ACC112 (cell line): ENCODE data around the gene ST3GAL5.

Experiments used
- H2AFZ ChIP-seq: fragments of 200-600 bp; sonication (generic); one replicate; pipeline ENCODE4 v1.6.0; 2017; ENCODE audit warnings: antibody characterized with exemption, low read length; ENCODE audit not compliant: unreplicated experiment
- H3K27ac ChIP-seq: fragments of 200-600 bp; sonication (generic); 2 replicates; pipeline ENCODE4 v1.5.1; 2014; ENCODE audit warnings: low read depth, mild to moderate bottlenecking, antibody characterized with exemption, low read length, moderate library complexity
- H3K27me3 ChIP-seq: fragments of 200-600 bp; sonication (generic); 2 replicates; pipeline ENCODE4 v1.6.1; 2014; ENCODE audit warnings: mild to moderate bottlenecking, antibody characterized with exemption, low read length, moderate library complexity, mixed read lengths; ENCODE audit not compliant: insufficient read depth
- H3K36me3 ChIP-seq: fragments of 200-600 bp; sonication (generic); 2 replicates; pipeline ENCODE4 v1.6.1; 2016; ENCODE audit warnings: mild to moderate bottlenecking, antibody characterized with exemption, low read length, moderate library complexity, mixed read lengths; ENCODE audit not compliant: insufficient read depth
- H3K4me1 ChIP-seq: fragments of 200-600 bp; sonication (generic); one replicate; pipeline ENCODE4 v1.6.1; 2016; ENCODE audit warnings: low read length, mixed read lengths; ENCODE audit not compliant: insufficient read depth, unreplicated experiment, control insufficient read depth
- H3K4me3 ChIP-seq: fragments of 200-600 bp; sonication (generic); 2 replicates; pipeline ENCODE4 v1.5.1; 2014; ENCODE audit warnings: mild to moderate bottlenecking, low read depth, low read length
- H3K79me2 ChIP-seq: fragments of 200-600 bp; sonication (generic); one replicate; pipeline ENCODE4 v1.6.0; 2016; ENCODE audit warnings: low read length; ENCODE audit not compliant: control insufficient read depth, unreplicated experiment, insufficient read depth

ST3GAL5 gene

DNA sequence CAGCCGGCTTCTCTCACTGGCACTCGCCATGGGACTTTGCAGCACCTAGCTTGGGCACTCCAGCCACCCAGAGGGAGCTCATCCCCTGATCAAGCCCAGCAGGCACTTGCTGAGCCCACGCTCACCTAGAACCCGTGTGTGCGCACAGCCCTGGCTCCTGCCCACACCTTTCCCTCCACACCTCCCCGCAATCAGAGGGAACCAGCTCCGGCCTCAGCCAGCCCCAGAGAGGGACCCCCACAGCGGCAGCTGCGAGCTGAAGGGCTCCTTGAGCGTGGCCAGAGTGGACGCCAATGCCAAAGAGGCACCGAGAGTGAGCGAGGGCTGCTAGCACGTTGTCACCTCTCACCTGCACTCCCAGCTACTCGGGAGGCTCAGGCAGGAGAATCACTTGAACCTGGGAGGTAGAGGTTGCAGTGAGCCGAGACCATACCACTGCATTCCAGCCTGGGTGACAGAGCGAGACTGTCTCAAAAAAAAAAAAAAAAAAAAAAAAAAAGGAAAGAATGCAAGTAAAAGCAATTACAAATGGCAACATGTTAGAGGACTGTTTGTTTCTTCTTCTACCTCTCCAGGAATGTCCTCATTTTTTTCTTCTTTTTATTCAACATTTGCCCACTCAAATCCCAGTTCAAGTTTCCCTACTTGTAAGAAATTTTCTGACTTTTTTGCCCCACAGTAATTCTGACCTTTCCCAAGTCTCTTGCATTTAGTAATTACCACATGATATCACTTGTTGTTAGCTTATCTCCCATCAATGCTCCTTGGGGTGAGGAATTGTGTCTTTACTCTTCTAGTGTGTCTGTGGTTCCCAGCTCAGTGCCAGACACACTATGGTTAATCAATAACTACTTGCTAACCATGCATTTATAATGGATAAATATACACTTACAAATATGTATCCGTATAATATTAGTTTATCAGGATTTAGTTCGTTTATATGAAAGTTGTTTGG lies 40.6 kb upstream of the ST3GAL5 start:
- Histone ChIP-seq H3K4me3 (no peak overlapping the region), H3K27me3 (no peaks in the 10 kb centered on the region), H3K27ac (no peak overlapping the region), H3K79me2 (no peaks in the 10 kb centered on the region), H3K4me1 (peaks cover 17% of the 10 kb centered on the region), H2AFZ (no peak overlapping the region), H3K36me3 (no peaks in the 10 kb centered on the region)

DNA sequence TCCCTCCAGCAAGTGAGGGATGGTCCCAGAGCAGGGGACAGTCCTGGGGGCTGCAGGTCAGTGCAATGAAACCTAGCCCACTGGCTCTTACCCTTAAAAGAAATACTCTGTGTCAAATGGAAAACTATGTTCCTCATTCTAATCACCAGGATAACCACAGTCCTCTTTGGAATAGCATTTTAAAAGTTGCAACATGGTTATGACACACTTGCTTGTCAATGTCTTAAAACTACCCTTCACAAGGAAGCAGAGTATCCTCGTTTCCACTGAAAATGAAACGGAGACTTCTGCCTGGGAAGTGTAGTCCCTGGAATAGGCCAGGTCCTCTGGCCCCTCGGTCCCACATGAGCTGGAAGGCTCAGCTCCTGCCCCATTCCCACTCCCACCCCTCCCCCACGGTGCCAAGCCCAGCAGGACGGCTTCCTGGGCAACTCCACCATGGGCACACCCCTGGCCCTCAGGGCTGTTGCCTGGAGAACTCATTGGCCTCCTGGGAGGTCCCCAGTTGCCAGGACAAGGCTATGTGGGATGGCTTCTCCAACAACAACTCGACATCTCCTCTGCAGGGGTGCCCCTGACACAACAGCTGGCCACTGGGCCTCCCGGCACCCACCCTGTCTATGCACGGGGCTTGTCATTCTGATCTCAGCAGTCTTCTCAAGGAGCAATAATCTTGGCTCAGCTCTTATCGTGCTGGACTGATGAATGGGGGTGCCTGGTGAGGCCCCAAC lies 38.3 kb upstream of the ST3GAL5 start:
- H3K27ac ChIP-seq = no peak overlapping the region

DNA sequence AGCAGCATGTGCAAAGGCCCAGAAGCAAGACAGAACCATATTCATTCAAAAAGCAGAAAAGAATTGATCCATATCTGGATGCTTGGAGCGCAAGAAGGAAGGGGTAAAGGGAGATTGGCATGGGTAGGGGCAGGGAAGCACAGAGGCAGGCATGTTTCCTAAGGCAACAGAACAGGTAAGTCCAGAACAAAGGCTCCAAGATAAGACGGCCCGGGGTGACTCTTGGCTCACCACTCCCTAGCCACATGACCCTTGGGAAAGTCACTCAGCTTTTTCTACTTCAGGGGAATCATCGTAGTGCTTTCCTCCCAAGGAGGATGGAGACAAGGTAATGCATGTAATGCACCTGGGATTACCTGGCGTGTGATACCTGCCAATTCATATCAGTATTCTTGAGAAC lies 37.7 kb upstream of the ST3GAL5 start:
- Histone ChIP-seq H3K4me3 (no peak overlapping the region), H3K79me2 (no peaks in the 10 kb centered on the region), H3K4me1 (peaks cover 24% of the 10 kb centered on the region), H3K27ac (no peak overlapping the region), H3K36me3 (no peaks in the 10 kb centered on the region), H3K27me3 (no peaks in the 10 kb centered on the region), H2AFZ (no peak overlapping the region)

More for the DNA sequence above, 38.3 kb upstream of the ST3GAL5 start:
- H3K36me3 ChIP-seq = no peaks in the 10 kb centered on the region
- H3K4me3 ChIP-seq = no peak overlapping the region
- H2AFZ ChIP-seq = no peak overlapping the region
- no peaks in the 10 kb centered on the region for H3K27me3 ChIP-seq
- peaks cover 20% of the 10 kb centered on the region for H3K4me1 ChIP-seq
- no peaks in the 10 kb centered on the region for H3K79me2 ChIP-seq

GRCh38 chr2:85925216-85925671 lies 36.5 kb upstream of the ST3GAL5 start:
- Histone ChIP-seq H3K27me3 (no peaks in the 10 kb centered on the region), H3K79me2 (no peaks in the 10 kb centered on the region), H3K27ac (peak overlapping the region; percentile 3; the same call in 1 of the 2 replicates), H3K4me3 (no peak overlapping the region), H2AFZ (no peak overlapping the region), H3K36me3 (no peaks in the 10 kb centered on the region), H3K4me1 (peaks cover 33% of the 10 kb centered on the region)

DNA sequence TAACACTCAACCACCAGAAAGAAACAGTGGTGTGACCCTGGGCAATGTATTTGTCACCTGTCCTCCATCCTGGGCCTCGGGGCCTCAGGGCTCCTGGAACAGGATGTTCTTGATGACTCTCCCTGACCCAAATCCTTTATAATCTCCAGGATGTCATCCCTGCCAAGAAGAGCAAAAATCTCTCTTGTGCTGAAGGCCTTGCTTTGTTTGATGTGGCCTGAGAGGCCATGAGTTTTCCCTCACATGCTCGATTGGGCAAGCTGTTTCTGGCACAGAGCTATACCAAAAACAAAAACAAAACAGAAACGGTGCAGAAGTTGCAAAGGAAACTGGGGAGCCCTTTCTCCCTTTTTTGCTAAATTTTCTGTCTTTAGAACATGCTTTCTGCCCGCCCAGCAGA lies 35.7 kb upstream of the ST3GAL5 start:
- Histone ChIP-seq H3K36me3 (no peaks in the 10 kb centered on the region), H3K4me3 (no peak overlapping the region), H3K79me2 (no peaks in the 10 kb centered on the region), H3K27ac (peak overlapping the region; percentile 42; the same call in 1 of the 2 replicates), H2AFZ (no peak overlapping the region), H3K4me1 (peaks cover 33% of the 10 kb centered on the region), H3K27me3 (no peaks in the 10 kb centered on the region)

- peaks cover 33% of the 10 kb centered on the region for H3K4me1 ChIP-seq
- H2AFZ ChIP-seq = no peak overlapping the region
- H3K36me3 ChIP-seq = no peaks in the 10 kb centered on the region
- no peak overlapping the region for H3K4me3 ChIP-seq
- H3K79me2 ChIP-seq = no peaks in the 10 kb centered on the region
- H3K27ac ChIP-seq = no peak overlapping the region
- no peaks in the 10 kb centered on the region for H3K27me3 ChIP-seq
Measured at GRCh38 chr2:85922199-85922598, 33.4 kb upstream of the ST3GAL5 start.

GRCh38 chr2:85921659-85922058 lies 32.9 kb upstream of the ST3GAL5 start:
- no peak overlapping the region for H3K27ac ChIP-seq
- no peaks in the 10 kb centered on the region for H3K36me3 ChIP-seq
- H3K27me3 ChIP-seq = no peaks in the 10 kb centered on the region
- no peaks in the 10 kb centered on the region for H3K79me2 ChIP-seq
- H3K4me1 ChIP-seq = peaks cover 33% of the 10 kb centered on the region
- H3K4me3 ChIP-seq = no peak overlapping the region
- H2AFZ ChIP-seq = no peak overlapping the region

DNA sequence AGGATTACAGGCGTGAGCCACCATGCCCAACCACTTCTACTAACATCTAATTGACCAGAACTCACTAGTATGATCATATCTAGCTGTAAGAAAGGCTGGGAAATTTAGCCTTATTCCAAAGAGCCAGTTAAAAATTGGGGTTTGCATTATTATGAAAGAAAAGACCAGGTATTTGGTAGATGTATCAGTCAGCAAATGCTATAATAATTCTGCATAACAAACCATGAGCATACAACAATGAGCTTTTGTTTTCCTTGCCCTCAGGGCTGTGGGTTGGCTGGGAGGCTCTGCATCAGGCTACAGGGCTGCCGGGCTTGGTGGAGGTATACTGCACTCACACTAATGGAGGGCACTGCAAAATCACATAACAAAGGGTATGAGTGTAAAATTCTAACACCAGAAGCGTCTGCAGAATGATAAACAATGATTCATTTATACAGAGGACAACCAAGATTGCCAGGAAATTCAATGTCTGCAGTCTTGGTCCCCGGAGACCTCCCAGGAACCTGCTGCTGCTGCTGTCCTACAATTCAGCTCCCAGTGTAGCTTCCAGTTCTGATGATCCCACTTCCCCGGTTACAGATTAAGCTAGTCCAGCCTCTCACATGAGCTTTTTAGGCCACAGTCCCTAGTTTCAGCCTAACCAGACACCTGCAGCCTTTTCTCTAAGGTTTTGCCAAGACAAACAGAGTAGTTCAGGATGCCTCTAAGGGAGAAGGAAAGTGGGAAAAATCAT lies 32.2 kb upstream of the ST3GAL5 start:
- Histone ChIP-seq H3K36me3 (no peaks in the 10 kb centered on the region), H3K27me3 (no peaks in the 10 kb centered on the region), H3K4me1 (peaks cover 33% of the 10 kb centered on the region), H2AFZ (no peak overlapping the region), H3K27ac (no peak overlapping the region; the same call in 1 of the 2 replicates), H3K79me2 (no peaks in the 10 kb centered on the region), H3K4me3 (no peak overlapping the region)

DNA sequence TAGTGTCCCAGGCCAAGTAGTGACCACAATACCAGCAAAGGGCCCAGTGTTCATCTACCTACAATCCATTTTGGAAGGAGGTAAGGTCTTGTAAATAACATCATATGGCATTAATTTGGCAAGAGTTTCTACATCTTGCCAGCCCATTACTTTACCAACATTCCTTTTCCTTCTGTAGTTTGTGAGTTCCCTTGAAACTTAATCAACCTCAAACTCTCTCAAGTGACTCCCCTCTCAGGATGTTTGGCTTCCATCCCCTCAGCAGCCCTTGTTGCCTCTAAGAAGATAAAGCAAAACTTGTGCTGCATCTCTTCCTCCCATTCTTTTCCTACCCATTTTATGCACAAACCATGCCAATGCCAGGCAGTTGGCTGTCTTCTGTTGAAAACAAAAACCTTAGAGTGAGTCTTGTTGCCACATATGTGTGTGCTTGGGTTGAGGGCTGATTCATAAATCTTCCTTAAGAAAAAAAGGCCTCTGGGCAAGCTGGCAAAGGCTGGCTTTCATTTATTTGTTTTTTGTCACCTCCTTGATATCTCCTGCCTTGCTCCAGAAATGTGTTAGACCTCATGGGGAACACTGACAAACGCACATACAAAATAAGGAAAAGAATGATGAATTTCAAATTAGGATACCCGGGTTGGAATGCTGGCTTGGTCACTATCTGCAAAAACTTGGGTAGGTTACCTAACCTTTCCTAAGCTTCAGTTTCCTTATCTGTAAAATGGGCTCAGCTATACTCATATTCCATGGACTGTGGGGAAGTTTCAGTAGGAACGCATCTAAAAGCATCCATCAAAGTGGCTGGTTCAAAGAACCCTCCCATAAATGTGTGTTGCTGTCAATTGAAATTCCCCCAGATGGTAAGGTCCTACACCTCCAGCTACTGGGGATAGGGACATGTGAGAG lies 29.4 kb upstream of the ST3GAL5 start:
- Histone ChIP-seq H3K79me2 (no peaks in the 10 kb centered on the region), H3K27me3 (no peaks in the 10 kb centered on the region), H3K27ac (no peak overlapping the region), H3K36me3 (no peaks in the 10 kb centered on the region), H3K4me1 (peaks cover 27% of the 10 kb centered on the region), H3K4me3 (no peak overlapping the region), H2AFZ (no peak overlapping the region)
